C4-2B (cell line): ENCODE data around the gene KRT20.
A peak's percentile ranks its signal among the peaks of the same experiment; 100 is the strongest.

Source experiments
- CTCF ChIP-seq: fragments of 450-650 bp; conservative IDR thresholded peaks from 2 replicates; pipeline ENCODE4 v1.5.1; 2017; ENCODE audit warnings: mild to moderate bottlenecking
- ZFX ChIP-seq: fragments of 450-650 bp; IDR thresholded peaks from 2 replicates; pipeline ENCODE4 v1.6.1; 2017

GRCh38 chr17:40878044-40878443 is 7.0 kb downstream of the KRT20 start:
- TF ChIP-seq CTCF (0 out of 2 replicates have a peak, but pooled peaks have one; percentile 6), ZFX (no peak)
